ENCODE data around the gene DLX4. TPM values are rescaled to one million over a fixed set of nuclear protein-coding genes. Genes with fewer than 3 reads are reported as not detected.

The DLX4 gene
- total RNA-seq, 1 experiment from 2014 or later = 23.7 TPM

GRCh38 chr17:49944273-49944870, 24.6 kb upstream of the DLX4 start:
- in situ Hi-C loops (cut with HindIII; ENCODE audit: low sequenced_read_pairs) = no loop called here
- no peak for DNase-seq (ENCODE audit: low spot score)

GRCh38 chr17:49946208-49946607, 22.8 kb upstream of the DLX4 start:
- in situ Hi-C loops (cut with HindIII; ENCODE audit: low sequenced_read_pairs) = no loop called here
- DNase-seq (ENCODE audit: low spot score) = no peak

- in situ Hi-C loops (cut with HindIII; ENCODE audit: low sequenced_read_pairs) = no loop called here
- DNase-seq (ENCODE audit: low spot score) = no peak
These were observed 21.9 kb upstream of the DLX4 start for GRCh38 chr17:49946964-49947584.

GRCh38 chr17:49949634-49950033, 19.4 kb upstream of the DLX4 start:
- DNase-seq (ENCODE audit: low spot score) = no peak
- in situ Hi-C loops (cut with HindIII; ENCODE audit: low sequenced_read_pairs) = no loop called here

GRCh38 chr17:49951362-49952082, 17.5 kb upstream of the DLX4 start:
- DNase-seq (ENCODE audit: low spot score) = no peak

GRCh38 chr17:49952209-49952911, 16.6 kb upstream of the DLX4 start:
- peak; percentile 62 for DNase-seq (ENCODE audit: low spot score)
- in situ Hi-C loops (cut with HindIII; ENCODE audit: low sequenced_read_pairs) = no loop called here

More at GRCh38 chr17:49951362-49952082, 17.5 kb upstream of the DLX4 start:
- in situ Hi-C loops (cut with HindIII; ENCODE audit: low sequenced_read_pairs) = no loop called here

- in situ Hi-C loops (cut with HindIII; ENCODE audit: low sequenced_read_pairs) = no loop called here
- DNase-seq (ENCODE audit: low spot score) = no peak
These were observed 16.0 kb upstream of the DLX4 start for GRCh38 chr17:49952912-49953497.

- no peak for DNase-seq (ENCODE audit: low spot score)
- in situ Hi-C loops (cut with HindIII; ENCODE audit: low sequenced_read_pairs) = loop anchor here (5.0 kb wide), 1 partner anchor 68 kb away; no protein-coding TSS in a partner anchor
These were observed 13.8 kb upstream of the DLX4 start for GRCh38 chr17:49955157-49955556.

- in situ Hi-C loops (cut with HindIII; ENCODE audit: low sequenced_read_pairs) = loop anchor here (5.0 kb wide), 1 partner anchor 69 kb away; no protein-coding TSS in a partner anchor
- DNase-seq (ENCODE audit: low spot score) = no peak
These were observed 12.2 kb upstream of the DLX4 start for GRCh38 chr17:49956780-49957179.

GRCh38 chr17:49957350-49957749, 11.6 kb upstream of the DLX4 start:
- in situ Hi-C loops (cut with HindIII; ENCODE audit: low sequenced_read_pairs) = loop anchor here (5.0 kb wide), 1 partner anchor 70 kb away; no protein-coding TSS in a partner anchor
- DNase-seq (ENCODE audit: low spot score) = no peak

GRCh38 chr17:49958723-49959122, 10.3 kb upstream of the DLX4 start:
- no peak for DNase-seq (ENCODE audit: low spot score)
- in situ Hi-C loops (cut with HindIII; ENCODE audit: low sequenced_read_pairs) = loop anchor here (5.0 kb wide), 1 partner anchor 71 kb away; no protein-coding TSS in a partner anchor

- DNase-seq (ENCODE audit: low spot score) = no peak
- in situ Hi-C loops (cut with HindIII; ENCODE audit: low sequenced_read_pairs) = loop anchor here (5.0 kb wide), 1 partner anchor 72 kb away; no protein-coding TSS in a partner anchor
These were observed 9.6 kb upstream of the DLX4 start for GRCh38 chr17:49959183-49959935.

- in situ Hi-C loops (cut with HindIII; ENCODE audit: low sequenced_read_pairs) = no loop called here
- DNase-seq (ENCODE audit: low spot score) = no peak
These were observed 6.2 kb upstream of the DLX4 start for GRCh38 chr17:49962599-49963308.

GRCh38 chr17:49963309-49963625, 5.7 kb upstream of the DLX4 start:
- in situ Hi-C loops (cut with HindIII; ENCODE audit: low sequenced_read_pairs) = no loop called here
- no peak for DNase-seq (ENCODE audit: low spot score)

- no peak for DNase-seq (ENCODE audit: low spot score)
- in situ Hi-C loops (cut with HindIII; ENCODE audit: low sequenced_read_pairs) = no loop called here
These were observed 5.2 kb upstream of the DLX4 start for GRCh38 chr17:49963626-49964302.

- no peak for DNase-seq (ENCODE audit: low spot score)
- in situ Hi-C loops (cut with HindIII; ENCODE audit: low sequenced_read_pairs) = no loop called here
These were observed 4.7 kb upstream of the DLX4 start for GRCh38 chr17:49964303-49964768.

GRCh38 chr17:49964769-49965523, 4.0 kb upstream of the DLX4 start:
- in situ Hi-C loops (cut with HindIII; ENCODE audit: low sequenced_read_pairs) = no loop called here
- DNase-seq (ENCODE audit: low spot score) = no peak
